ENCODE data around the gene PPP1R16B.

- no peak for TF ChIP-seq POLR2A (IDR thresholded peaks at IDR 0.05; ENCODE audit: low read length)
- no peak for TF ChIP-seq GATA1 (IDR thresholded peaks at IDR 0.05; ENCODE audit: low read depth, low read length)
These were observed 25.7 kb downstream of the PPP1R16B start for GRCh38 chr20:38831049-38831691.
